CD4-positive, alpha-beta T cell (primary cell): ENCODE measurements around the gene PRKN. TPM values are rescaled to one million over a fixed set of nuclear protein-coding genes. Genes with fewer than 3 reads are reported as not detected.

Experiments
- ATAC-seq: fragments of 200-7000 bp; cut with Tn5 transposase; one replicate; pipeline ENCODE4 v1.10.0; 2022; ENCODE audit warnings: mild to moderate bottlenecking; ENCODE audit not compliant: poor library complexity
- CTCF ChIA-PET: fragments of 350-600 bp; sonication (Branson Sonifier 250); formaldehyde crosslinking; loops from one replicate; lab custom pipeline; 2021; ENCODE audit warnings: antibody characterized with exemption, inconsistent platforms; lab: Charles Lee
- POLR2A ChIA-PET: fragments of 350-600 bp; sonication (Branson Sonifier 250); formaldehyde crosslinking; loops from one replicate; lab custom pipeline; 2021; ENCODE audit warnings: antibody characterized with exemption, inconsistent platforms; lab: Charles Lee
- DNase-seq, 14 experiments: peaks; one replicate each; pipeline ENCODE4 v3.0.0-alpha.2; 2013 to 2020; ENCODE audit warnings: mixed read lengths in 2 of 14
- H3K27ac ChIP-seq, 2 donors: one replicate each; pipeline versions ENCODE4 v1.5.1 to v1.7.0; 2013; ENCODE audit warnings: low read length in 2 of 2, low read depth in 1 of 2, mild to moderate bottlenecking in 1 of 2
- H3K27me3 ChIP-seq, 2 experiments: 1 replicate in 1 of 2; 2 replicates in 1 of 2; pipeline versions ENCODE4 v1.6.1 to v1.7.0; 2013; ENCODE audit warnings: low read length in 2 of 2, control low read depth in 1 of 2, mild to moderate bottlenecking in 1 of 2, moderate library complexity in 1 of 2; ENCODE audit not compliant: insufficient read depth in 2 of 2, control insufficient read depth in 1 of 2
- H3K36me3 ChIP-seq: one replicate; pipeline ENCODE4 v1.6.1; 2013; ENCODE audit warnings: low read length, control low read depth; ENCODE audit not compliant: insufficient read depth
- H3K4me1 ChIP-seq: one replicate; pipeline ENCODE4 v1.6.1; 2013; ENCODE audit warnings: low read length, control low read depth; ENCODE audit not compliant: insufficient read depth
- H3K4me3 ChIP-seq: one replicate; pipeline ENCODE4 v1.5.1; 2013; ENCODE audit warnings: mild to moderate bottlenecking, low read length, moderate library complexity
- H3K9me3 ChIP-seq, 2 experiments: 1 replicate in 1 of 2; 2 replicates in 1 of 2; pipeline versions ENCODE4 v1.6.1 to v1.7.0; 2013; ENCODE audit warnings: low read length in 2 of 2, mild to moderate bottlenecking in 2 of 2, control low read depth in 1 of 2, moderate library complexity in 1 of 2; ENCODE audit not compliant: control insufficient read depth in 1 of 2, insufficient read depth in 1 of 2
- H3K27ac Mint-ChIP-seq: one replicate; pipeline ENCODE4 v1.8.0; 2020; ENCODE audit warnings: mixed read lengths
- H3K27me3 Mint-ChIP-seq: one replicate; pipeline ENCODE4 v1.8.0; 2021; ENCODE audit warnings: mixed read lengths
- H3K36me3 Mint-ChIP-seq: one replicate; pipeline ENCODE4 v1.8.0; 2021; ENCODE audit warnings: low read depth, mixed read lengths
- H3K4me1 Mint-ChIP-seq: one replicate; pipeline ENCODE4 v1.8.0; 2021; ENCODE audit warnings: low read depth, mixed read lengths
- H3K4me3 Mint-ChIP-seq: one replicate; pipeline ENCODE4 v1.8.0; 2020; ENCODE audit warnings: mild to moderate bottlenecking, mixed read lengths
- H3K9me3 Mint-ChIP-seq: one replicate; pipeline ENCODE4 v1.8.0; 2020; ENCODE audit warnings: mixed read lengths
- intact Hi-C, 2 experiments: fragments of 100-400 bp; cut with DNase I in 1 of 2; cut with micrococcal nuclease in 1 of 2; formaldehyde crosslinking; loops; one replicate each; pipeline versions ENCODE4 v1.15.1 to v1.9.0; 2023 to 2025; cut with DNase I, micrococcal nuclease
- total RNA-seq, 174 experiments: library from RNA in 2 of 174; stranded (reverse) in 2 of 174; gene quantifications; one replicate each; pipeline ENCODE4 v1.2.3 and lab custom pipeline; 2021 to 2026
- TF ChIP-seq, protein P1 (sequence below): fragments of 200-600 bp; IDR thresholded peaks from one replicate; pipeline ENCODE4 v1.8.0; 2022; ENCODE audit warnings: antibody characterized with exemption, mild to moderate bottlenecking

The PRKN gene
- total RNA-seq, 2 experiments from 2014 or later = 5.2 to 5.4 TPM

GRCh38 chr6:161947371-161947770, 780.2 kb downstream of the PRKN start:
- H3K27me3 Mint-ChIP-seq = no peaks in the 10 kb centered on the region
- no peak overlapping the region for H3K4me3 Mint-ChIP-seq
- H3K27ac Mint-ChIP-seq = no peak overlapping the region
- ChIA-PET POLR2A (no interaction called here), CTCF (no interaction called here)
- no peaks in the 10 kb centered on the region for H3K4me1 Mint-ChIP-seq
- H3K36me3 Mint-ChIP-seq = no peaks in the 10 kb centered on the region
- intact Hi-C loops = no loop called here
- TF ChIP-seq, protein P1, sequence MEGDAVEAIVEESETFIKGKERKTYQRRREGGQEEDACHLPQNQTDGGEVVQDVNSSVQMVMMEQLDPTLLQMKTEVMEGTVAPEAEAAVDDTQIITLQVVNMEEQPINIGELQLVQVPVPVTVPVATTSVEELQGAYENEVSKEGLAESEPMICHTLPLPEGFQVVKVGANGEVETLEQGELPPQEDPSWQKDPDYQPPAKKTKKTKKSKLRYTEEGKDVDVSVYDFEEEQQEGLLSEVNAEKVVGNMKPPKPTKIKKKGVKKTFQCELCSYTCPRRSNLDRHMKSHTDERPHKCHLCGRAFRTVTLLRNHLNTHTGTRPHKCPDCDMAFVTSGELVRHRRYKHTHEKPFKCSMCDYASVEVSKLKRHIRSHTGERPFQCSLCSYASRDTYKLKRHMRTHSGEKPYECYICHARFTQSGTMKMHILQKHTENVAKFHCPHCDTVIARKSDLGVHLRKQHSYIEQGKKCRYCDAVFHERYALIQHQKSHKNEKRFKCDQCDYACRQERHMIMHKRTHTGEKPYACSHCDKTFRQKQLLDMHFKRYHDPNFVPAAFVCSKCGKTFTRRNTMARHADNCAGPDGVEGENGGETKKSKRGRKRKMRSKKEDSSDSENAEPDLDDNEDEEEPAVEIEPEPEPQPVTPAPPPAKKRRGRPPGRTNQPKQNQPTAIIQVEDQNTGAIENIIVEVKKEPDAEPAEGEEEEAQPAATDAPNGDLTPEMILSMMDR = no peak
- H3K27me3 ChIP-seq = no peaks in the 10 kb centered on the region
- H3K4me3 ChIP-seq = no peak overlapping the region
- H3K9me3 Mint-ChIP-seq = peaks cover 2% of the 10 kb centered on the region
- no peaks in the 10 kb centered on the region for H3K4me1 ChIP-seq
- DNase-seq (no peak), ATAC-seq (no peak)
- no peaks in the 10 kb centered on the region for H3K9me3 ChIP-seq
- H3K36me3 ChIP-seq = no peaks in the 10 kb centered on the region
- H3K27ac ChIP-seq = no peak overlapping the region

DNA sequence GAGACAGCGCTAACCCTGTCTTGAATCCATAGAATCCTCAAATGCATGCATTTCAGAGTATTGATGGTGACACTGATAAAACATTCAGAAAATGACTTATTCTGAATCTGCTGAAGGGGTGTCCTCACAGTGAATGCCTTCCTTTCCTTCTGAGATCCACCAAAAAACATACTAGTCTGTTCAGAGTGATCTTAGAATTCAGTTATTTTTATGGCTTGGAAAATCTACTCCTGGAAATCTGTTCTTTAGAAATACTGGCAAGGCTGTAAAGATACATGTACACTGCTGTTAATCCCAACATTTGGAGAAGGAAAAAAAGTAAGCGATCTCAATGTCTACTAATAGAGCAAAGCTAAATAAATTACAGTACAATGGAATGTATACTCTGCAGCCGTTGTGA, 781.1 kb downstream of the PRKN start:
- Mint-ChIP-seq H3K4me1 (no peaks in the 10 kb centered on the region), H3K27me3 (no peaks in the 10 kb centered on the region), H3K36me3 (no peaks in the 10 kb centered on the region), H3K27ac (no peak overlapping the region), H3K4me3 (no peak overlapping the region), H3K9me3 (peaks cover 2% of the 10 kb centered on the region)
- ChIA-PET CTCF (no interaction called here), POLR2A (no interaction called here)
- Histone ChIP-seq H3K4me1 (no peaks in the 10 kb centered on the region), H3K4me3 (no peak overlapping the region), H3K27me3 (no peaks in the 10 kb centered on the region), H3K9me3 (no peaks in the 10 kb centered on the region), H3K36me3 (no peaks in the 10 kb centered on the region), H3K27ac (no peak overlapping the region)
- TF ChIP-seq, protein P1 = no peak
- intact Hi-C loops = no loop called here
- DNase-seq (no peak), ATAC-seq (no peak)

- TF ChIP-seq, protein P1 = no peak
- ATAC-seq (no peak), DNase-seq (no peak)
- no peak overlapping the region for H3K4me3 ChIP-seq
- peaks cover 0 to 3% of the 10 kb centered on the region in 2 experiments for H3K9me3 ChIP-seq
- Mint-ChIP-seq H3K9me3 (no peaks in the 10 kb centered on the region), H3K27ac (no peak overlapping the region), H3K4me1 (no peaks in the 10 kb centered on the region), H3K4me3 (no peak overlapping the region), H3K36me3 (no peaks in the 10 kb centered on the region), H3K27me3 (no peaks in the 10 kb centered on the region)
- H3K36me3 ChIP-seq = no peaks in the 10 kb centered on the region
- POLR2A ChIA-PET = no interaction called here
- CTCF ChIA-PET = no interaction called here
- no peaks in the 10 kb centered on the region for H3K27me3 ChIP-seq
- H3K4me1 ChIP-seq = no peaks in the 10 kb centered on the region
- no peak overlapping the region for H3K27ac ChIP-seq
- intact Hi-C loops = loop anchor here in 1 of 2 experiments (2.0 kb wide), 1 partner anchor 21 kb away; no protein-coding TSS in a partner anchor
Observed at GRCh38 chr6:161943561-161943960, 784.0 kb downstream of the PRKN start.
